OCI-LY3 (cell line): ENCODE measurements around the gene MAD1L1.

Experiments
- EZH2phosphoT487 ChIP-seq: fragments of 200-600 bp; shearing (Covaris generic); IDR thresholded peaks from 2 replicates; pipeline ENCODE4 v1.6.1; 2018; ENCODE audit warnings: antibody characterized with exemption, mixed run types, low read depth
- TF ChIP-seq, protein P1 (sequence below): fragments of 200-600, 300-600 bp; sonication (generic); IDR thresholded peaks from 2 replicates; pipeline ENCODE4 v1.5.1; 2014; ENCODE audit warnings: antibody characterized with exemption, low read length, low read depth

DNA sequence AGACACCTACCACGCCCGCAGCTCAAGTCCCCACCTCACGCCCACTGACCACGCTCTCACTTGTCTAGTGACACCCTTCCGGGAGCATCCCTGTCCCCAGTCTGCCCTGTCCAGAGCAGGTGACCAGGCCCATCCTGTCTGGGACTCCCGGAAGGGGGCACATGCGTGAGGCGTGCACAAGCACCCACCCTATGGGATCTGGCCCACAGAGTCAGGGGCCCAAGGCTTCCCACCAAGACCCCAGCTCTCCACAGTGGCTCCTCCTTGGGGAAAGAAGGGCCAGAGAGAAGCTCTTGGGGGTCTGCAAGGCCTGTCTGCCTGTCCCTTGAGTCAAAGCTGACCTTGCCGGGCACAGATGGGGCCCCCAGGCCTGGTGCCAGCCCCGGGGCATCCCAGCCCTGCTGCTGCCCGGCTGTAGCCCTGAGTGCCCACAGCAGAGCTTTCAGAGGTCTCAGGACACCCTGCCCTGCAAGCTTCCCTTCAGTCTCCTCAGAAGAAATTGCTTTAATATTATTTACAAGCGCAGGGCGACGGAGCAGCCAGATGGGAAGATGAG, 367.7 kb downstream of the MAD1L1 start:
- TF ChIP-seq, protein P1, sequence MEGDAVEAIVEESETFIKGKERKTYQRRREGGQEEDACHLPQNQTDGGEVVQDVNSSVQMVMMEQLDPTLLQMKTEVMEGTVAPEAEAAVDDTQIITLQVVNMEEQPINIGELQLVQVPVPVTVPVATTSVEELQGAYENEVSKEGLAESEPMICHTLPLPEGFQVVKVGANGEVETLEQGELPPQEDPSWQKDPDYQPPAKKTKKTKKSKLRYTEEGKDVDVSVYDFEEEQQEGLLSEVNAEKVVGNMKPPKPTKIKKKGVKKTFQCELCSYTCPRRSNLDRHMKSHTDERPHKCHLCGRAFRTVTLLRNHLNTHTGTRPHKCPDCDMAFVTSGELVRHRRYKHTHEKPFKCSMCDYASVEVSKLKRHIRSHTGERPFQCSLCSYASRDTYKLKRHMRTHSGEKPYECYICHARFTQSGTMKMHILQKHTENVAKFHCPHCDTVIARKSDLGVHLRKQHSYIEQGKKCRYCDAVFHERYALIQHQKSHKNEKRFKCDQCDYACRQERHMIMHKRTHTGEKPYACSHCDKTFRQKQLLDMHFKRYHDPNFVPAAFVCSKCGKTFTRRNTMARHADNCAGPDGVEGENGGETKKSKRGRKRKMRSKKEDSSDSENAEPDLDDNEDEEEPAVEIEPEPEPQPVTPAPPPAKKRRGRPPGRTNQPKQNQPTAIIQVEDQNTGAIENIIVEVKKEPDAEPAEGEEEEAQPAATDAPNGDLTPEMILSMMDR = no peak
- no peak for TF ChIP-seq EZH2phosphoT487
